Gastrocnemius medialis (tissue), 4 donors: Measurements from ENCODE around the gene HIVEP3.

Experiments
- POLR2A ChIP-seq, 2 donors: fragments of 450-650 bp; IDR thresholded peaks; one replicate each; pipeline ENCODE4 v1.6.1; 2017; ENCODE audit warnings: antibody characterized with exemption in 2 of 2, mild to moderate bottlenecking in 2 of 2, moderate library complexity in 2 of 2
- TF ChIP-seq, protein P1 (sequence below), 5 experiments: fragments of 450-650 bp in 3 of 5; fragments of 200-600 bp in 2 of 5; sonication (generic) in 2 of 5; IDR thresholded peaks in 4 of 5; conservative IDR thresholded peaks in 1 of 5; 1 replicate in 4 of 5; 2 replicates in 1 of 5; pipeline ENCODE4 v1.5.1; 2016 to 2019; ENCODE audit warnings: antibody characterized with exemption in 5 of 5, mild to moderate bottlenecking in 3 of 5, moderate library complexity in 3 of 5

GRCh38 chr1:41580520-41581172, 338.1 kb downstream of the HIVEP3 start:
- TF ChIP-seq, protein P1, sequence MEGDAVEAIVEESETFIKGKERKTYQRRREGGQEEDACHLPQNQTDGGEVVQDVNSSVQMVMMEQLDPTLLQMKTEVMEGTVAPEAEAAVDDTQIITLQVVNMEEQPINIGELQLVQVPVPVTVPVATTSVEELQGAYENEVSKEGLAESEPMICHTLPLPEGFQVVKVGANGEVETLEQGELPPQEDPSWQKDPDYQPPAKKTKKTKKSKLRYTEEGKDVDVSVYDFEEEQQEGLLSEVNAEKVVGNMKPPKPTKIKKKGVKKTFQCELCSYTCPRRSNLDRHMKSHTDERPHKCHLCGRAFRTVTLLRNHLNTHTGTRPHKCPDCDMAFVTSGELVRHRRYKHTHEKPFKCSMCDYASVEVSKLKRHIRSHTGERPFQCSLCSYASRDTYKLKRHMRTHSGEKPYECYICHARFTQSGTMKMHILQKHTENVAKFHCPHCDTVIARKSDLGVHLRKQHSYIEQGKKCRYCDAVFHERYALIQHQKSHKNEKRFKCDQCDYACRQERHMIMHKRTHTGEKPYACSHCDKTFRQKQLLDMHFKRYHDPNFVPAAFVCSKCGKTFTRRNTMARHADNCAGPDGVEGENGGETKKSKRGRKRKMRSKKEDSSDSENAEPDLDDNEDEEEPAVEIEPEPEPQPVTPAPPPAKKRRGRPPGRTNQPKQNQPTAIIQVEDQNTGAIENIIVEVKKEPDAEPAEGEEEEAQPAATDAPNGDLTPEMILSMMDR (IDR thresholded peaks at IDR 0.05 in 4 of 5, conservative IDR thresholded peaks at IDR 0.05 in 1 of 5) = no peak
- TF ChIP-seq POLR2A (IDR thresholded peaks at IDR 0.05) = no peak
